Subcutaneous abdominal adipose tissue (tissue), 5 donors: ENCODE measurements around the gene GPRIN3.

Experiments
- H3K27ac ChIP-seq: one replicate; pipeline ENCODE4 v1.7.0; 2013; ENCODE audit warnings: low read depth, mild to moderate bottlenecking, inconsistent platforms, low read length, moderate library complexity
- H3K27me3 ChIP-seq, 5 donors: one replicate each; pipeline ENCODE4 v1.7.0; 2013; ENCODE audit warnings: low read length in 5 of 5, inconsistent platforms in 1 of 5; ENCODE audit not compliant: control insufficient read depth in 5 of 5, insufficient read depth in 4 of 5
- H3K36me3 ChIP-seq, 5 donors: one replicate each; pipeline ENCODE4 v1.7.0; 2013; ENCODE audit warnings: low read length in 5 of 5; ENCODE audit not compliant: control insufficient read depth in 5 of 5, insufficient read depth in 5 of 5
- H3K4me1 ChIP-seq, 5 donors: one replicate each; pipeline ENCODE4 v1.7.0; 2013; ENCODE audit warnings: low read length in 5 of 5, mild to moderate bottlenecking in 3 of 5, moderate library complexity in 1 of 5; ENCODE audit not compliant: control insufficient read depth in 5 of 5, insufficient read depth in 5 of 5
- H3K4me3 ChIP-seq, 5 donors: one replicate each; pipeline ENCODE4 v1.7.0; 2013; ENCODE audit warnings: low read length in 5 of 5, low read depth in 1 of 5
- H3K9ac ChIP-seq, 5 donors: one replicate each; pipeline ENCODE4 v1.7.0; 2013; ENCODE audit warnings: low read length in 5 of 5, mild to moderate bottlenecking in 4 of 5, moderate library complexity in 3 of 5
- H3K9me3 ChIP-seq, 5 donors: one replicate each; pipeline ENCODE4 v1.7.0; 2013; ENCODE audit warnings: low read length in 5 of 5; ENCODE audit not compliant: control insufficient read depth in 5 of 5
- donor health status: healthy.
- donor health status: healthy.
- donor health status: healthy.
- donor health status: healthy.
- donor health status: healthy.

The GPRIN3 gene

GRCh38 chr4:89253935-89254334 is 53.7 kb downstream of the GPRIN3 start:
- Histone ChIP-seq H3K4me1 (no peaks in the 10 kb centered on the region), H3K9ac (no peak overlapping the region), H3K9me3 (no peaks in the 10 kb centered on the region), H3K36me3 (peaks cover 0 to 9% (median 4%) of the 10 kb centered on the region in 5 donors), H3K4me3 (no peak overlapping the region), H3K27ac (no peak overlapping the region), H3K27me3 (peaks cover 0 to 5% (median 5%) of the 10 kb centered on the region in 5 donors)

DNA sequence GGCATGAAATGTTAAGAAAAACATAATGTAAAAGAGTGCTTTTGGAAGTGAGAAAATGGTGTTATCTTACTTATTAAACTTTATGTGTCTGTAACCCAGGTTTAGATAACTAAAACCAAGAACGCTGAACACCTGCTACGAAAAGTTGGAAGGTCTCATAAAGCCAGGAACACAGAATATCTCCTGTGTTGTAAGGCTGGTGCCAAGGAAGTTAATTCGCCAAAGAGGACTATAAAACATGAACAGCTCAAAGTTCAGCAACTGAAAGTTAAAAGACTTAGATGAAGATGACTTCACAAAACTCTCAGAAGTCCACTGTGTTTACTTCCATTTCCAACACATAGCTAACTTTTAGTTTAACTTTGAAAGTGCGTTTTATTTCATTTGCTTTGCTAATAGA is 54.3 kb downstream of the GPRIN3 start:
- Histone ChIP-seq H3K9me3 (no peaks in the 10 kb centered on the region), H3K27ac (no peak overlapping the region), H3K4me1 (no peaks in the 10 kb centered on the region), H3K36me3 (peaks cover 0 to 14% (median 4%) of the 10 kb centered on the region in 5 donors), H3K4me3 (no peak overlapping the region), H3K27me3 (peaks cover 0 to 9% (median 3%) of the 10 kb centered on the region in 5 donors), H3K9ac (no peak overlapping the region)

GRCh38 chr4:89251396-89251795 is 56.2 kb downstream of the GPRIN3 start:
- no peaks in the 10 kb centered on the region for H3K4me1 ChIP-seq
- no peaks in the 10 kb centered on the region for H3K9me3 ChIP-seq
- H3K27me3 ChIP-seq = peaks cover 0 to 9% (median 3%) of the 10 kb centered on the region in 5 donors
- H3K27ac ChIP-seq = no peak overlapping the region
- H3K4me3 ChIP-seq = no peak overlapping the region
- H3K9ac ChIP-seq = no peak overlapping the region
- H3K36me3 ChIP-seq = peaks cover 0 to 14% (median 4%) of the 10 kb centered on the region in 5 donors

- H3K27ac ChIP-seq = no peak overlapping the region
- H3K36me3 ChIP-seq = peaks cover 0 to 14% (median 4%) of the 10 kb centered on the region in 5 donors
- H3K27me3 ChIP-seq = peaks cover 0 to 8% (median 3%) of the 10 kb centered on the region in 5 donors
- H3K4me1 ChIP-seq = no peaks in the 10 kb centered on the region
- H3K9me3 ChIP-seq = no peaks in the 10 kb centered on the region
- H3K9ac ChIP-seq = no peak overlapping the region
- H3K4me3 ChIP-seq = no peak overlapping the region
These were observed 57.8 kb downstream of the GPRIN3 start for GRCh38 chr4:89249716-89250361.

DNA sequence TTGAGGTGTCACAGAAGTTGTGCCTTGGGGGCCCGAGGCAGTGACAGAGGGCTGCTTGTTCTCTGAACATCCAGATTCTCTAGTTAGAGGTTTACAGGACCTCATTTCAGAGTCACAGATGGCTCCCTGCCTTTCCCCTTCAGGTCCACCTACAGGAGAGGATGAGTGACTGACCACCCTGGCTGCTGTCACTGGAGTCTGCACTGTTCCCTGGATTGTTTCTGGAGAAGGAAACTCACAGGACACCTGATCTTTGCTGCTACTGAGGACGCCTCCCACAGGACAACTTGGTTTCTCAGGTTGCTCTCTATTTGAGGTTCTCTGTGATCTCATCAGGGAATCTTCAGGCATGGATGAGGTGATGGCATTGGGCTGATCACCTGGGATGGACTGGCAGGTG is 58.3 kb downstream of the GPRIN3 start:
- no peaks in the 10 kb centered on the region for H3K9me3 ChIP-seq
- H3K27ac ChIP-seq = no peak overlapping the region
- no peaks in the 10 kb centered on the region for H3K4me1 ChIP-seq
- H3K27me3 ChIP-seq = peaks cover 0 to 8% (median 3%) of the 10 kb centered on the region in 5 donors
- H3K4me3 ChIP-seq = no peak overlapping the region
- H3K9ac ChIP-seq = no peak overlapping the region
- H3K36me3 ChIP-seq = peaks cover 0 to 14% (median 4%) of the 10 kb centered on the region in 5 donors

DNA sequence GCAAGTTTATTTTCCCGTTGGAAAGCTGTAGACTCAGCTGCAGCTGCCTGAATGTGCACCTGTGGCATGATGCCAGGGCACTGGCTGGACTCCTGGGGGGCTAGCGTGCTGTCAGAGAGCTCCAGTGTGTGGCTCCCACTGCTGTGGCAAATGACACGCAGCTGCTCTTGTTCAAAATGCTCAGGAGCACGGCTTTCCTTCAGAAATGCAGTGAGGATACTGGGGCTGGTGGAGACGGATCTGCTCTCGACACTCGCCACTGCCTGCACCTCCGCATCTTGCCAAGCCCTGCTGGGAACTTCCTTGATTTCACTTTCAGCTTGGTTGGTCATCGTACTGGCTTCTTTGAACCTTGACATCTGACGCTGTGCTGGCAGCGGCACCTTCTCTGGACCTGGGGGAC is 58.7 kb downstream of the GPRIN3 start:
- Histone ChIP-seq H3K9me3 (no peaks in the 10 kb centered on the region), H3K36me3 (peaks cover 0 to 14% (median 4%) of the 10 kb centered on the region in 5 donors), H3K4me3 (no peak overlapping the region), H3K4me1 (peaks cover 0 to 2% (median 1%) of the 10 kb centered on the region in 5 donors), H3K9ac (no peak overlapping the region), H3K27ac (no peak overlapping the region), H3K27me3 (peaks cover 0 to 8% (median 3%) of the 10 kb centered on the region in 5 donors)

DNA sequence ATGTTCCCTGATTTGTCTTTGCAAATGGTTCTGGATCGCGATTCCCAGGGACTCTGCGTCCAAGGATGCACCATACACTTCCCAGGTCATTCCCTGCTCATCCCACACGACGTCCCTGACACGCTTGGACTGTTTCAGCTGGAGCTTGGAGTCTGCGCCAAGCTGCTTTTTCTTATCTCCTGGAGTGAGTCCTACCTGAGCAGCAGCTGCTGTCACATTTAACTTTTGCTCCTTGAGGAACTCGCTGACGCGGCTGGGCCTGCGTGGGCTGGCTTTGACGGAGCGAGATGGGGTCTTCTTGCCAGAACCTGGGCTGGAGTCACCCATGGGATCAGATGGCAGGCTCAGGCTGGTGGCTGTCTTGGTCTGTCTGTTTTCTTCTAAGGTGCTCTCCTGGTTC is 59.6 kb downstream of the GPRIN3 start:
- no peak overlapping the region for H3K27ac ChIP-seq
- peaks cover 0 to 14% (median 4%) of the 10 kb centered on the region in 5 donors for H3K36me3 ChIP-seq
- H3K9me3 ChIP-seq = no peaks in the 10 kb centered on the region
- H3K9ac ChIP-seq = no peak overlapping the region
- peaks cover 0 to 11% (median 10%) of the 10 kb centered on the region in 5 donors for H3K4me1 ChIP-seq
- no peak overlapping the region for H3K4me3 ChIP-seq
- H3K27me3 ChIP-seq = peaks cover 0 to 8% (median 3%) of the 10 kb centered on the region in 5 donors

- Histone ChIP-seq H3K4me1 (peaks cover 0 to 19% (median 19%) of the 10 kb centered on the region in 5 donors), H3K36me3 (peaks cover 0 to 14% (median 4%) of the 10 kb centered on the region in 5 donors), H3K9me3 (no peaks in the 10 kb centered on the region), H3K4me3 (no peak overlapping the region), H3K27me3 (peaks cover 0 to 8% (median 3%) of the 10 kb centered on the region in 5 donors), H3K9ac (no peak overlapping the region), H3K27ac (no peak overlapping the region)
These were observed 62.1 kb downstream of the GPRIN3 start for GRCh38 chr4:89245459-89245858.

DNA sequence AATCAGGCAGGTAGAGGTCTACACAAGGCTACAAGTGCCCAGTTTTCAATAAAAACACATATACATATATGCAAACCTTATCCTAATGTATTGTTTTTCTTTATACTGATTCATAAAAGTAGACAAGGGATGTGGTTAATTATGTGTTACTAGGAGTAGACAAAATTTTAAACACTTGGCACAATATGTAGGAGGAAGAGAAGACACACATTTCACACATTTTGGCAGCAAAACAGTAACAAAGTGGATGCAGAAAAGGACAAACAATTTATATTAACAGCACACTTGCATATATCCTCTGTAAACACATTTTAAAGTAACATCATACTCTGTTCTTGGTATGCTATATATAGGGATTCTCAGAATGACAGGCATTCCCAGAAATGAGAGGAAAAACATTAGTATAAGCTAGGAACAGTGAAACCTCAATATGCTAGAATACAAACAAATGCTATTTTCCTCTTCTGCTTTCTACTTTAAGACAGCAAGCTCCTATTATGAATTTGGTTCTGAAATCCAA is 63.8 kb downstream of the GPRIN3 start:
- Histone ChIP-seq H3K27ac (no peak overlapping the region), H3K4me1 (peaks cover 0 to 19% (median 19%) of the 10 kb centered on the region in 5 donors), H3K4me3 (no peak overlapping the region), H3K9me3 (no peaks in the 10 kb centered on the region), H3K27me3 (peaks cover 0 to 3% (median 0%) of the 10 kb centered on the region in 5 donors), H3K36me3 (peaks cover 0 to 4% (median 0%) of the 10 kb centered on the region in 5 donors), H3K9ac (no peak overlapping the region)

DNA sequence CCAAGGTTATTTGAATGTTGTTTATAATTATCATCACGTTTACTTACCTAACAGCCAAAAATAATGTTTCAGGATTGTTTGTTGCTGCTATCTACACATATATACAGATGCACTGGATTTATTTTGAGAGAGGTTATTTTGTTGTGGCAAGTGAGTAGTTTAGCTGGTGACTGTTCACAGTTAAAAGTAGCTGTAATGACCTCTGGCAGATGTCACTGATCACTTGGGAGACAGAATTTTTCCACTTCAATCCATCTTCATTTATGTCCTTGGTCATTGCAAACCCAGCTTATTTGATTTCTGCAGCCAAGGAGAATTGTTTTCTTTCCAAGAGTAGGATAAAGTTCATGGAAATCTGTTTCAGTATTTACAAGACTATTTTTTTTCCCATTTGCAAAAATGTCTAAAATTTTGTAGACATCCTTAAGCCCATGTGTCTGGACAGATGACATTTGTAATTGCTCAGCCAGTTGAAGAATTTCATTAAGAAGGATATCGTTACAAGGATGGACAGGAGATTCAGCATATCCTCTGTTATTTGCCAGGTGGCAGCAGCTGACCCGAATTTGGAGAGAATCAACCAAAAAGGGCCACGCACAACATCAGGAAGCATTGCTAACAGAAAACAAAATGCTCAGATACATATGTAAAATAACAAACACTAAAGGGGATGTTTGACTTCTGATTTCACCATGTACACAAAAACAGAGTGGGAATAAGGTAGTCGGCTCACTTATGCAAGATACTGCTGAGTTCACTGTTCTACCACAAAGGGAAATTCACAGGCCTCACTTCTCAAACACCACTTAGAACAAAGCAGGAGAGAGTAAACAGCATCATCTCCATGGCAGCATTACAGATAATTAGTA is 64.5 kb downstream of the GPRIN3 start:
- H3K9me3 ChIP-seq = no peaks in the 10 kb centered on the region
- no peak overlapping the region for H3K27ac ChIP-seq
- H3K4me1 ChIP-seq = peaks cover 0 to 19% (median 19%) of the 10 kb centered on the region in 5 donors
- no peak overlapping the region for H3K9ac ChIP-seq
- H3K36me3 ChIP-seq = peaks cover 0 to under 1% (median 0%) of the 10 kb centered on the region in 5 donors
- no peaks in the 10 kb centered on the region for H3K27me3 ChIP-seq
- no peak overlapping the region for H3K4me3 ChIP-seq
